Tibial nerve (tissue), 4 donors: ENCODE results near the gene RETSAT. TPM values are rescaled to one million over a fixed set of nuclear protein-coding genes. Genes with fewer than 3 reads are reported as not detected.

Experiments
- DNase-seq, 2 donors: peaks; one replicate each; pipeline ENCODE4 v3.0.0-alpha.2; 2019; ENCODE audit warnings: low spot score in 2 of 2
- H3K27ac ChIP-seq, 4 donors: fragments of 200-600 bp; sonication (generic) in 3 of 4; one replicate each; pipeline ENCODE4 v1.5.1; 2017 to 2019; ENCODE audit warnings: mild to moderate bottlenecking in 1 of 4
- H3K27me3 ChIP-seq, 2 donors: fragments of 200-600 bp; sonication (generic) in 1 of 2; one replicate each; pipeline versions ENCODE4 v1.5.1 to v1.6.0; 2017 to 2019
- H3K36me3 ChIP-seq, 3 donors: fragments of 200-600 bp; sonication (generic); one replicate each; pipeline ENCODE4 v1.5.1; 2018 to 2019
- H3K4me1 ChIP-seq, 4 donors: fragments of 200-600 bp; sonication (generic) in 3 of 4; one replicate each; pipeline ENCODE4 v1.5.1; 2017 to 2019
- H3K4me3 ChIP-seq, 4 donors: fragments of 200-600 bp; sonication (generic) in 3 of 4; one replicate each; pipeline ENCODE4 v1.5.1; 2017 to 2019; ENCODE audit warnings: mild to moderate bottlenecking in 1 of 4, moderate library complexity in 1 of 4
- H3K9me3 ChIP-seq, 4 donors: fragments of 200-600 bp; sonication (generic) in 3 of 4; one replicate each; pipeline ENCODE4 v1.5.1; 2017 to 2019
- EP300 ChIP-seq, 2 donors: sonication (generic); formaldehyde crosslinking; IDR thresholded peaks; one replicate each; pipeline ENCODE4 v1.6.1; 2017; ENCODE audit warnings: antibody characterized with exemption in 2 of 2, mild to moderate bottlenecking in 1 of 2
- POLR2A ChIP-seq, 2 donors: fragments of 450-650 bp; IDR thresholded peaks; one replicate each; pipeline ENCODE4 v1.6.1; 2017; ENCODE audit warnings: antibody characterized with exemption in 2 of 2, mild to moderate bottlenecking in 2 of 2, moderate library complexity in 2 of 2
- WGBS, 2 donors: methylation state at CpG; one replicate each; pipeline ENCODE4 v1.1.5; 2018; 5-methylcytosine and 5-hydroxymethylcytosine counted together
- total RNA-seq, 4 donors: library from RNA; depleted of rRNA; stranded (reverse); fragments of >200 nt; gene quantifications; one replicate each; pipeline ENCODE4 v1.1.0, GENCODE V29; 2016
- TF ChIP-seq, protein P1 (sequence below), 5 experiments: fragments of 200-600 bp in 3 of 5; fragments of 450-650 bp in 2 of 5; sonication (generic) in 3 of 5; IDR thresholded peaks; one replicate each; pipeline ENCODE4 v1.5.1; 2016 to 2019; ENCODE audit warnings: antibody characterized with exemption in 5 of 5, mild to moderate bottlenecking in 3 of 5, moderate library complexity in 2 of 5

Gene RETSAT
- total RNA-seq, 4 donors from 2014 or later, result 74.7 to 113 (median 97.5) TPM

DNA sequence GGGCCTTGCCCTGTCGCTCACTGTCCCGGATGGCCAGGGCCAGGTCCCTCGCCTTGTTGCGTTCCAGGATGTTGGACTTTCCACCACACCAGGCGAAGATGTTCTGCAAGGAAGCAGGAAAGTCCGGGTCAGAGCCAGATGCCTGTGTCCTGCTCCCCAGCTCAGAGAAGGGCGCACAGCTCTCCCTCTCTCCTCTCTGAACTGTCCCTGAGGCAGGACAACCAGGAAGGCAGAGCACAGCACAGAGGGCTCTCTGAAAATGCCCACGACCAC, 44.8 kb upstream of the RETSAT start:
- DNase-seq, result no peak
- TF ChIP-seq, protein P1, sequence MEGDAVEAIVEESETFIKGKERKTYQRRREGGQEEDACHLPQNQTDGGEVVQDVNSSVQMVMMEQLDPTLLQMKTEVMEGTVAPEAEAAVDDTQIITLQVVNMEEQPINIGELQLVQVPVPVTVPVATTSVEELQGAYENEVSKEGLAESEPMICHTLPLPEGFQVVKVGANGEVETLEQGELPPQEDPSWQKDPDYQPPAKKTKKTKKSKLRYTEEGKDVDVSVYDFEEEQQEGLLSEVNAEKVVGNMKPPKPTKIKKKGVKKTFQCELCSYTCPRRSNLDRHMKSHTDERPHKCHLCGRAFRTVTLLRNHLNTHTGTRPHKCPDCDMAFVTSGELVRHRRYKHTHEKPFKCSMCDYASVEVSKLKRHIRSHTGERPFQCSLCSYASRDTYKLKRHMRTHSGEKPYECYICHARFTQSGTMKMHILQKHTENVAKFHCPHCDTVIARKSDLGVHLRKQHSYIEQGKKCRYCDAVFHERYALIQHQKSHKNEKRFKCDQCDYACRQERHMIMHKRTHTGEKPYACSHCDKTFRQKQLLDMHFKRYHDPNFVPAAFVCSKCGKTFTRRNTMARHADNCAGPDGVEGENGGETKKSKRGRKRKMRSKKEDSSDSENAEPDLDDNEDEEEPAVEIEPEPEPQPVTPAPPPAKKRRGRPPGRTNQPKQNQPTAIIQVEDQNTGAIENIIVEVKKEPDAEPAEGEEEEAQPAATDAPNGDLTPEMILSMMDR (IDR thresholded peaks at IDR 0.05), result no peak
- no peak for TF ChIP-seq EP300 (IDR thresholded peaks at IDR 0.05)
- TF ChIP-seq POLR2A (IDR thresholded peaks at IDR 0.05), result no peak
- no peak overlapping the region for H3K4me3 ChIP-seq
- no peaks in the 10 kb centered on the region for H3K27me3 ChIP-seq
- 89 to 98% methylated on average over 6 to 8 of the region's 8 CpGs for WGBS, 2 donors
- H3K27ac ChIP-seq, result no peak overlapping the region
- H3K4me1 ChIP-seq, result peaks cover 0 to 16% (median 2%) of the 10 kb centered on the region in 4 donors
- H3K9me3 ChIP-seq, result peaks cover 0 to 12% (median under 1%) of the 10 kb centered on the region in 4 donors
- peaks cover 0 to 26% (median 0%) of the 10 kb centered on the region in 3 donors for H3K36me3 ChIP-seq

DNA sequence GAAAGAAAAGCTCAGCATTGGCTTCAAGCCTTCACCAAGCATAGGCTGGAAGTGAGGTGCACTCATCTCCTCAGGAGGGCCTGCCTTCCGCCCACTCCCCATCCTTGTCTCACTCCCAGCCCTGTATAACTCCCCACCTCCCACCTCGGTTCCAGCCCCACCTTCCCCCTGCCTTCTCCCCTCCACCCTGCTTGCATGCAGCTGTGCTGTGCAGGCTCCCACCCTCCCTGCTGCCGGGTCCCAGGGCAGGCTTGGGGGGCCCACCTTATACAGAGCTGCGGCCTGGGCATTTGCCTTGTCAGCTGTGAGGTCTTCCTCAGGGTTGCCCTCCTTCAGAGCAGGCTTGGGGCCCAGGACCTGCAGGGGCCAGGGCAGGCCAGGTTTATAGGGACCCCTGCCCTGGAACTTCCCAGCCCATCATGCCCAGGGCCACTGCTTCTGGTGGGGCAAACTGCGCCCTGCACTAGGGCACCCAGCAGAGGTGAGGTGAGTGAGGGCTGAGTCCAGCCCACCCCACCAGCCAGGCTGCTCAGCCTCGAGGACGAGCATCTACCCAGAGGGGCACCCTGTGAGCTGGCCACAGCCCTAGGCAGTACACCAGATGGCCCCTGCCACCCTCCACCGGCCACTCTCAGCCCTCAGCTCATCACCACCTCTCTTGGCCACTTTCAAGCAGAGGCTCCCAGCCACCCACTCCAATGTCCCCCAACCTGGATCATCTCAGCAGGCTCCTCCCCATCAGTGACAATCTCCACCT, 44.3 kb upstream of the RETSAT start:
- TF ChIP-seq POLR2A (IDR thresholded peaks at IDR 0.05) (no peak), EP300 (IDR thresholded peaks at IDR 0.05) (no peak)
- TF ChIP-seq, protein P1 (IDR thresholded peaks at IDR 0.05), result no peak
- Histone ChIP-seq H3K36me3 (peaks cover 0 to 26% (median 0%) of the 10 kb centered on the region in 3 donors), H3K27ac (no peak overlapping the region), H3K4me3 (no peak overlapping the region), H3K9me3 (peaks cover 0 to 7% (median 0%) of the 10 kb centered on the region in 4 donors), H3K4me1 (peaks cover 0 to 21% (median 2%) of the 10 kb centered on the region in 4 donors), H3K27me3 (no peaks in the 10 kb centered on the region)
- WGBS, 2 donors, result 85 to 87% methylated on average over 5 to 8 of the region's 8 CpGs
- DNase-seq, result no peak

GRCh38 chr2:85397925-85398331, 43.6 kb upstream of the RETSAT start:
- H3K9me3 ChIP-seq, result peaks cover 0 to 2% (median 0%) of the 10 kb centered on the region in 4 donors
- H3K27ac ChIP-seq, result no peak overlapping the region
- 67 to 81% methylated on average over 4 of the region's 4 CpGs for WGBS, 2 donors
- H3K27me3 ChIP-seq, result no peaks in the 10 kb centered on the region
- no peak overlapping the region for H3K4me3 ChIP-seq
- H3K4me1 ChIP-seq, result peaks cover 0 to 22% (median 2%) of the 10 kb centered on the region in 4 donors
- DNase-seq, result no peak
- H3K36me3 ChIP-seq, result peaks cover 0 to 26% (median 0%) of the 10 kb centered on the region in 3 donors
- TF ChIP-seq, protein P1 (IDR thresholded peaks at IDR 0.05), result no peak
- no peak for TF ChIP-seq EP300 (IDR thresholded peaks at IDR 0.05)
- TF ChIP-seq POLR2A (IDR thresholded peaks at IDR 0.05), result no peak

GRCh38 chr2:85396531-85397470, 42.5 kb upstream of the RETSAT start:
- Histone ChIP-seq H3K9me3 (no peaks in the 10 kb centered on the region), H3K36me3 (peaks cover 0 to 29% (median 0%) of the 10 kb centered on the region in 3 donors), H3K27me3 (no peaks in the 10 kb centered on the region), H3K4me3 (no peak overlapping the region), H3K27ac (peak overlapping the region; percentile 15 to 67 (median 48)), H3K4me1 (peaks cover 0 to 22% (median 2%) of the 10 kb centered on the region in 4 donors)
- TF ChIP-seq EP300 (IDR thresholded peaks at IDR 0.05) (no peak), POLR2A (IDR thresholded peaks at IDR 0.05) (no peak)
- TF ChIP-seq, protein P1 (IDR thresholded peaks at IDR 0.05), result no peak
- 49 to 54% methylated on average over 5 of the region's 5 CpGs for WGBS, 2 donors
- DNase-seq, result no peak
